SK-N-SH treated with all-trans-retinoic acid at 6 μM for 48 hours (cell line): ENCODE data around the gene BCKDHB.
"Not testable (repeated sequence)": the region's sequence is repeated elsewhere in the genome, so short reads cannot be mapped to it uniquely, and the experiment has no call there.

ENCODE experiments used
- ATAC-seq: fragments of 200-7000 bp; cut with Tn5 transposase; 3 replicates; pipeline ENCODE4 v1.9.1; 2020; ENCODE audit warnings: mild to moderate bottlenecking, moderate library complexity
- BACH2 ChIP-seq: fragments of 250-450 bp; sonication (Bioruptor Pico); IDR thresholded peaks from 2 replicates; pipeline ENCODE4 v1.9.0; 2021; ENCODE audit warnings: mild to moderate bottlenecking, borderline replicate concordance
- CSDC2 ChIP-seq: fragments of 250-450 bp; sonication (Bioruptor Pico); IDR thresholded peaks from 2 replicates; pipeline ENCODE4 v1.5.0; 2020; ENCODE audit warnings: mild to moderate bottlenecking, moderate library complexity
- ISL1 ChIP-seq: fragments of 250-450 bp; sonication (Bioruptor Pico); IDR thresholded peaks from 2 replicates; pipeline ENCODE4 v2.1.2; 2022; ENCODE audit warnings: mild to moderate bottlenecking, moderate library complexity
- OSR1 ChIP-seq: fragments of 250-450 bp; sonication (Bioruptor Pico); IDR thresholded peaks from 2 replicates; pipeline ENCODE4 v1.8.0; 2022; ENCODE audit warnings: moderate library complexity, mild to moderate bottlenecking, inconsistent platforms
- PPARA ChIP-seq: fragments of 250-450 bp; sonication (Bioruptor Pico); IDR thresholded peaks from 2 replicates; pipeline ENCODE4 v1.5.0; 2020; ENCODE audit warnings: mild to moderate bottlenecking, borderline replicate concordance
- RARB ChIP-seq: fragments of 250-450 bp; sonication (Bioruptor Pico); IDR thresholded peaks from 2 replicates; pipeline ENCODE4 v1.8.0; 2021; ENCODE audit warnings: mild to moderate bottlenecking, moderate library complexity
- TCF4 ChIP-seq: fragments of 250-450 bp; sonication (Bioruptor Pico); IDR thresholded peaks from 2 replicates; pipeline ENCODE4 v1.8.0; 2021; ENCODE audit warnings: mild to moderate bottlenecking, moderate library complexity, borderline replicate concordance
- TOX ChIP-seq: fragments of 250-450 bp; sonication (Bioruptor Pico); IDR thresholded peaks from 2 replicates; pipeline ENCODE4 v1.8.0; 2021; ENCODE audit warnings: mild to moderate bottlenecking, moderate library complexity, borderline replicate concordance
- ZC3H10 ChIP-seq: fragments of 250-450 bp; sonication (Bioruptor Pico); IDR thresholded peaks from 2 replicates; pipeline ENCODE4 v1.5.1; 2021; ENCODE audit warnings: mild to moderate bottlenecking, moderate library complexity
- ZFP3 ChIP-seq: fragments of 250-450 bp; sonication (Bioruptor Pico); IDR thresholded peaks from 2 replicates; pipeline ENCODE4 v1.5.0; 2020; ENCODE audit warnings: mild to moderate bottlenecking, moderate library complexity
- ZFP30 ChIP-seq: fragments of 450-650 bp; formaldehyde crosslinking; IDR thresholded peaks from 2 replicates; pipeline ENCODE4 v1.5.0; 2022; ENCODE audit warnings: mild to moderate bottlenecking, moderate library complexity
- ZNF70 ChIP-seq: fragments of 450-650 bp; formaldehyde crosslinking; IDR thresholded peaks from 2 replicates; pipeline ENCODE4 v1.5.0; 2020; ENCODE audit warnings: mild to moderate bottlenecking, moderate library complexity
- ZNF8 ChIP-seq: fragments of 450-650 bp; formaldehyde crosslinking; IDR thresholded peaks from 2 replicates; pipeline ENCODE4 v1.5.0; 2020; ENCODE audit warnings: mild to moderate bottlenecking, moderate library complexity
- TF ChIP-seq, protein P1 (sequence below): fragments of 250-450 bp; sonication (Bioruptor Pico); IDR thresholded peaks from 2 replicates; pipeline ENCODE4 v1.5.1; 2021; ENCODE audit warnings: mild to moderate bottlenecking, moderate library complexity
- TF ChIP-seq, protein P2 (sequence below): fragments of 250-450 bp; sonication (Bioruptor Pico); IDR thresholded peaks from 2 replicates; pipeline ENCODE4 v1.8.0; 2020; ENCODE audit warnings: mild to moderate bottlenecking, moderate library complexity, borderline replicate concordance
- TF ChIP-seq, protein P3 (sequence below): fragments of 250-450 bp; sonication (Bioruptor Pico); IDR thresholded peaks from 2 replicates; pipeline ENCODE4 v1.8.0; 2021; ENCODE audit warnings: low read depth, mild to moderate bottlenecking, moderate library complexity, borderline replicate concordance

BCKDHB gene

GRCh38 chr6:80234908-80235307 is 128.4 kb downstream of the BCKDHB start:
- no peak for ATAC-seq
- TF ChIP-seq, protein P1, sequence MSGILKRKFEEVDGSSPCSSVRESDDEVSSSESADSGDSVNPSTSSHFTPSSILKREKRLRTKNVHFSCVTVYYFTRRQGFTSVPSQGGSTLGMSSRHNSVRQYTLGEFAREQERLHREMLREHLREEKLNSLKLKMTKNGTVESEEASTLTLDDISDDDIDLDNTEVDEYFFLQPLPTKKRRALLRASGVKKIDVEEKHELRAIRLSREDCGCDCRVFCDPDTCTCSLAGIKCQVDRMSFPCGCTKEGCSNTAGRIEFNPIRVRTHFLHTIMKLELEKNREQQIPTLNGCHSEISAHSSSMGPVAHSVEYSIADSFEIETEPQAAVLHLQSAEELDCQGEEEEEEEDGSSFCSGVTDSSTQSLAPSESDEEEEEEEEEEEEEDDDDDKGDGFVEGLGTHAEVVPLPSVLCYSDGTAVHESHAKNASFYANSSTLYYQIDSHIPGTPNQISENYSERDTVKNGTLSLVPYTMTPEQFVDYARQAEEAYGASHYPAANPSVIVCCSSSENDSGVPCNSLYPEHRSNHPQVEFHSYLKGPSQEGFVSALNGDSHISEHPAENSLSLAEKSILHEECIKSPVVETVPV (CRISPR knock-in tag) = no peak

DNA sequence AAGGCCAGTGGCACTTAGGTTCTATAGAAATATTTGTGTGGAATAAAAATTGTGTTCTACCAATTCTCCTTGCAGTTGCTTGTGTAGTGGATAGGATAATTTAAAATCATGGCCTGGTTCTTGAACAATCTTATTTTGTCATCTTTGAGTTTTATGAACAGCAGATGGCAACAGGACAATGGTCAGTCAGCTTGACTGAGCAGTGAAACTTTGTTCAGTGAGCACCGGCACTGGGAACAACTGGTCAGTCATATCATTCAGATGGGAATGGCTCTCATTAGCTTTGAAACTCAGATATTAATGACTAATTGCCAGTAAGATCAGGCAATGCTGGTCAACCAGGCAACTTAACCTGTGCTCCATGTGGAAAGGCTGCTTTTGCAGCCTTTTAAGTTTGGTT is 129.2 kb downstream of the BCKDHB start:
- TF ChIP-seq ISL1 (CRISPR knock-in tag) = no peak
- TF ChIP-seq TCF4 = no peak
- no peak for TF ChIP-seq ZNF8 (CRISPR knock-in tag)
- TF ChIP-seq CSDC2 (CRISPR knock-in tag) = no peak
- TF ChIP-seq, protein P1 (CRISPR knock-in tag) = no peak
- TF ChIP-seq, protein P2, sequence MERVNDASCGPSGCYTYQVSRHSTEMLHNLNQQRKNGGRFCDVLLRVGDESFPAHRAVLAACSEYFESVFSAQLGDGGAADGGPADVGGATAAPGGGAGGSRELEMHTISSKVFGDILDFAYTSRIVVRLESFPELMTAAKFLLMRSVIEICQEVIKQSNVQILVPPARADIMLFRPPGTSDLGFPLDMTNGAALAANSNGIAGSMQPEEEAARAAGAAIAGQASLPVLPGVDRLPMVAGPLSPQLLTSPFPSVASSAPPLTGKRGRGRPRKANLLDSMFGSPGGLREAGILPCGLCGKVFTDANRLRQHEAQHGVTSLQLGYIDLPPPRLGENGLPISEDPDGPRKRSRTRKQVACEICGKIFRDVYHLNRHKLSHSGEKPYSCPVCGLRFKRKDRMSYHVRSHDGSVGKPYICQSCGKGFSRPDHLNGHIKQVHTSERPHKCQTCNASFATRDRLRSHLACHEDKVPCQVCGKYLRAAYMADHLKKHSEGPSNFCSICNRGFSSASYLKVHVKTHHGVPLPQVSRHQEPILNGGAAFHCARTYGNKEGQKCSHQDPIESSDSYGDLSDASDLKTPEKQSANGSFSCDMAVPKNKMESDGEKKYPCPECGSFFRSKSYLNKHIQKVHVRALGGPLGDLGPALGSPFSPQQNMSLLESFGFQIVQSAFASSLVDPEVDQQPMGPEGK (CRISPR knock-in tag) = no peak
- no peak for TF ChIP-seq RARB (CRISPR knock-in tag)
- TF ChIP-seq, protein P3, sequence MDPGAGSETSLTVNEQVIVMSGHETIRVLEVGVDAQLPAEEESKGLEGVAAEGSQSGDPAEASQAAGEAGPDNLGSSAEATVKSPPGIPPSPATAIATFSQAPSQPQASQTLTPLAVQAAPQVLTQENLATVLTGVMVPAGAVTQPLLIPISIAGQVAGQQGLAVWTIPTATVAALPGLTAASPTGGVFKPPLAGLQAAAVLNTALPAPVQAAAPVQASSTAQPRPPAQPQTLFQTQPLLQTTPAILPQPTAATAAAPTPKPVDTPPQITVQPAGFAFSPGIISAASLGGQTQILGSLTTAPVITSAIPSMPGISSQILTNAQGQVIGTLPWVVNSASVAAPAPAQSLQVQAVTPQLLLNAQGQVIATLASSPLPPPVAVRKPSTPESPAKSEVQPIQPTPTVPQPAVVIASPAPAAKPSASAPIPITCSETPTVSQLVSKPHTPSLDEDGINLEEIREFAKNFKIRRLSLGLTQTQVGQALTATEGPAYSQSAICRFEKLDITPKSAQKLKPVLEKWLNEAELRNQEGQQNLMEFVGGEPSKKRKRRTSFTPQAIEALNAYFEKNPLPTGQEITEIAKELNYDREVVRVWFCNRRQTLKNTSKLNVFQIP = no peak
- TF ChIP-seq OSR1 (CRISPR knock-in tag) = no peak
- no peak for TF ChIP-seq TOX (CRISPR knock-in tag)
- TF ChIP-seq, all 23 proteins: peak for 0
- ATAC-seq = no peak

GRCh38 chr6:80238754-80239153 is 132.3 kb downstream of the BCKDHB start:
- ATAC-seq = not testable (repeated sequence)

DNA sequence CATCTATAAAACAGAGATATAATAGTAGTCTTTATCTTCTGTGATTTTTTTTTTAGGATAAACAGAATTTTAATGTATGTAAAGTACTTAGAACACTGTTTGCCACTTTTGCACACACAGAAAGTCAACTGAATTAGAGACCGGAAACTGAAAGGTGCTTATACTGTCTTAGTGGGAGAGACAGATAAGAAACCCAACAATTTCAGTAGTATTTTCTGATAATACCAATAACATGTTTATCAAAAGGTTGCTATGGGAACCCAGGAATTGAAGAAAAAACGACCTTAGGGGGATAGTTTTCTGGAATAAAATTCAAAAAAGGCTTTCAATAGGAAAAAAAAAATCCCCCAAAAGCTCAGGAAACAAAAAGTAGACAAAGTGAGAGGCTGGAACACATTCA is 138.6 kb downstream of the BCKDHB start:
- ATAC-seq = no peak
- TF ChIP-seq ZFP3 (CRISPR knock-in tag) = no peak
- TF ChIP-seq ZFP30 (CRISPR knock-in tag) = no peak
- no peak for TF ChIP-seq OSR1 (CRISPR knock-in tag)
- TF ChIP-seq PPARA (CRISPR knock-in tag) = no peak

GRCh38 chr6:80249897-80250296 is 143.4 kb downstream of the BCKDHB start:
- no peak for ATAC-seq
- TF ChIP-seq TOX (CRISPR knock-in tag) (no peak), BACH2 (no peak), ZC3H10 (CRISPR knock-in tag) (no peak), ZNF70 (no peak), ZNF8 (CRISPR knock-in tag) (no peak), OSR1 (CRISPR knock-in tag) (no peak), RARB (CRISPR knock-in tag) (no peak), PPARA (CRISPR knock-in tag) (no peak)
- TF ChIP-seq, protein P1 (CRISPR knock-in tag) = no peak
- TF ChIP-seq, protein P3 = no peak
- TF ChIP-seq, protein P2 (CRISPR knock-in tag) = no peak
